GM19193 (cell line): ENCODE measurements around the gene SPATS1.

Experiments used
- POLR2A ChIP-seq: IDR thresholded peaks from 4 replicates; pipeline ENCODE4 v1.6.1; 2011; ENCODE audit not compliant: insufficient read depth, insufficient read length; ENCODE audit errors: extremely low read depth

Gene SPATS1

DNA sequence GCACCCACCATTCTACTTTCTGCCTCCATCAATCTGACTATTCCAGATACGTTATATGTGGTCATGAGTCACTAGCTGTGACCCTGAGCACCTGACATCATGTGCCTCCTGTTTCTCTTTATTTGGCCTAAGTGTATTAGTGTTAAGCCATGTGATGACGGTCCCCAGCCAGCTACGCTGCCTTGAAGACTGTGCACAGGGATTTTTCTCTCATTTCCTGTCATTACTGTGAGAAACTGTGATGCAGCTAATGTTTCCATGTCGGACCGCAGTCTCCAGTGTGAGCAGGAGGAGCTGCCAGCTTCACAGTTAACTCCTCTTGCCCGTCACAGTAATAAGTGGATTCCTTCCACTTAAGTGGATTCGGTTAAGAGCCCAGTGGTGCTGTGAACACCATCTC is 9.9 kb upstream of the SPATS1 start:
- TF ChIP-seq POLR2A = no peak

DNA sequence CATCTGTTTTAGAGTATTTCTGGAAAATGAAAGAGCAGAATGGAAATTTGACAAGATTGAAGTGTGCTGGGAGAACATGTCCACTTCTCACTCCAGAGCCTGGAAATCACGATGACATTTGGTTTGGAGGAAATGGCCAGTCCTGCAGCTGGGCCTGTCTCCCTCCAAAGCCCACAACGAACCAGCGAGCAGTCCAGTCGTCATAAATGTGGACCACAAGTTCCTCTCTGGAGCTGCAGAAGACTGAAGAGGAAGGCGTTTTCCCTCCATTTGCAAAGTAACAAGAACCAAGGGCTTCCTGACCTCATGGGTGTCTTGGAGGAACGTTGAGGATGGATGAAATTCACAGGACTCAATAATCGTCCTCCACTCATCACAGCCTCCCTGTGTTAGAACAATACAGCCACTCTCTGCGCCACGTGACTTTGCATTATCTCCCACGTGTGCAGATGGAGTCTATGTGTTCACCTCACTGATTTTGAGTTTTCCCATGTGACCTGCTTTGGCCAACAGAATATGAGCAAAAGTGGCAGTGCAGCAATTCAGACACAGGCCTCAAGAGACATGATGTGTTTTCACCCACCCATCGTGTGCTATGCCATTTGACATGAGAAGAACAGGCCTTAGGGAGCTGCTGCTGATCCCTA is 9.1 kb upstream of the SPATS1 start:
- TF ChIP-seq POLR2A = no peak

DNA sequence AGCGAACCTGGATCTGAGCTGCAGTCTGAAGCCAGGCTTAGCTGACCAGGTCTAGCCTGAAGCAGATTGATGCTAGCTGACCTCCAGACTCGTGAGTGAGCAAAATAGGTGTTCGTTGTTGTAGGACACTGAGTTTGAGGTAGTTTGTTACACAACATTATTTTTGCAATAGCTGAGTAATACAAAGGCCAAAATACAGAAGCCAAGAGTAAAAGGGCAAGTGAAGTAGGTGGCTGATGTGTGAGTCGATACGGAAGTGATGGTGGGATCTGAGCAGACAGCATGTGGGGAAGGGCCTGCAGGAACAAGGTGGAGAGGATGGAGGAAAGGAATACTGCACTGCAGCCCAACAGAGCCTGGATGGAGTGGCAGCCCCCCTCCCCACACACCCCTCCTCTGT is 8.5 kb upstream of the SPATS1 start:
- no peak for TF ChIP-seq POLR2A

DNA sequence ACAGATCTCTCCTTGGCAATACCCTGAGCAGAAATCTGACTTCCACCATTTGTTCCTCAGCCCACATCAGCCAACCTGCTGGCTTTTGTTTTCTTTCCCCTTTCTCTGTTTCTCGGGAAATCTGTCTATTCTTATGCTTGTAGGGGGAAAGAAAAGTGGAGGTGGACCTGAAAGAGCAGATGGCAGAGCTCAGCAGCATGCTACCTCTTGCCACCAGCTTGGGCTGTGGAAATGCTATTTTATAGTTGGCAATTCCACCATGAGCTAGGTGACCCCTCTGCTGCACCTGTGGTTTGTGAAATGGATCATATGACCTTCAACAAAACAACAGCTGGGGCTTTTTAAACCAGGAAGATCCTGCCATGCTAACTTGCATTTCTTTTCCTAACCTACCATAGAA is 6.8 kb upstream of the SPATS1 start:
- no peak for TF ChIP-seq POLR2A

DNA sequence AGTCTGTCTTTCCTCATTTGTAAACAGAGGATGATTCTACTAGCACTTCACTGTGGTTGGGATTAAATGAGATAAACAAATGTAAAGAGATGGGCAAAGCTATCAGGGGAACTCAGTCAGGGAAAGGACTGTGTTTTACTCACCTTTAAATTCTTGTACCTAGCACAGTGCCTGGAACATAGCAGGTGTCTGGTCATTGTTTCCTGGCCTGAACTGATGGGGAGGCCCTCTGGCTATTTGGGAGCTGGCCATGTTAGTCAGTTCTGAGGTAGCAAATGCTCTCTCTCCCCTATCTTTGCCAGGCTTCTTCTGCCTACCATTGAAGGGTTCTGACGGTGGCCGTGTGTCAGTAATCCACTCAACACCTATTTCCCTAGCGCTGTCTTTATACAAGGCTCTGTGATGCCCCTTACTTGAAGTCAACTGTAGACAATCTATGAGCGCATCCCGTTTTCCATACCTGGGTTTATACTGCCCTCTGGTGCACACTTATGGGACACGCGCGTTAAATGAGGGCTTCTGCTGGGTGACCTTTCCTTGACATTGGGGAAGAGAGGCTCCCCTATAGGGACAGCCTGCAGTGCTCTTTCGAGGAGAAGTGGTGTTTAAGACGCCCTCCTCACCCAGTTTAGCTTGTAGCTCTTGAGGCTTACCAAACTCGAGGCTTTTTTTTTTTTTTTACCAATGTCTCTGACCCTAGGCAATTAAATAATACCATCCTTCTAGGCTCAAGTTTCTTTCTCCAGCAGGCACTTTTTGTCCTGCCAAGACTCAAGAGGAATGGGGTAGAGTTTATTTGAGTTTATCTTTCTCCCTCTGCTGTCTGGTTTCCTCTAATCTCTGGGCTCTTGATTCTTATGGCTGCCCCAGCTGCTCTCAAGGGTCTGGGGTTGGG is 4.0 kb upstream of the SPATS1 start:
- TF ChIP-seq POLR2A = no peak

DNA sequence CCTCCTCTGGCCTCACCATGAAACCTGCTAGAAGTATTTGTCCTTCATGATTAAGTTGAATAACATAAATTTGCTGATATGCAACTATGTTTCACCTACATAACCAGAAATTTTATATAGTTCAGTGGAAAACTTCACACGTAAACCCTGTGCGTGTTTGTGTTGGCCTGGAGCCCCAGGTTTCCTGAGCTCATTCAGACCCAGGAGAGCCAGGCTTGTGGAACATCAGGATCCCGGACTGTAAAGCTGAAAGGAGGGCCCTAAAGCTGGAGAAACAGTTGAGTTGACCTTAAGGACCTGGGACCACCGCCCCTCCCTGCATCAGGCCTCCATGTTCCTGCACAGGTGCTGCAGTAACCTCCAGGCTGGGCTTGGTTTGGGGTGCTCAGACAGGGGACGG is 3.1 kb upstream of the SPATS1 start:
- no peak for TF ChIP-seq POLR2A

DNA sequence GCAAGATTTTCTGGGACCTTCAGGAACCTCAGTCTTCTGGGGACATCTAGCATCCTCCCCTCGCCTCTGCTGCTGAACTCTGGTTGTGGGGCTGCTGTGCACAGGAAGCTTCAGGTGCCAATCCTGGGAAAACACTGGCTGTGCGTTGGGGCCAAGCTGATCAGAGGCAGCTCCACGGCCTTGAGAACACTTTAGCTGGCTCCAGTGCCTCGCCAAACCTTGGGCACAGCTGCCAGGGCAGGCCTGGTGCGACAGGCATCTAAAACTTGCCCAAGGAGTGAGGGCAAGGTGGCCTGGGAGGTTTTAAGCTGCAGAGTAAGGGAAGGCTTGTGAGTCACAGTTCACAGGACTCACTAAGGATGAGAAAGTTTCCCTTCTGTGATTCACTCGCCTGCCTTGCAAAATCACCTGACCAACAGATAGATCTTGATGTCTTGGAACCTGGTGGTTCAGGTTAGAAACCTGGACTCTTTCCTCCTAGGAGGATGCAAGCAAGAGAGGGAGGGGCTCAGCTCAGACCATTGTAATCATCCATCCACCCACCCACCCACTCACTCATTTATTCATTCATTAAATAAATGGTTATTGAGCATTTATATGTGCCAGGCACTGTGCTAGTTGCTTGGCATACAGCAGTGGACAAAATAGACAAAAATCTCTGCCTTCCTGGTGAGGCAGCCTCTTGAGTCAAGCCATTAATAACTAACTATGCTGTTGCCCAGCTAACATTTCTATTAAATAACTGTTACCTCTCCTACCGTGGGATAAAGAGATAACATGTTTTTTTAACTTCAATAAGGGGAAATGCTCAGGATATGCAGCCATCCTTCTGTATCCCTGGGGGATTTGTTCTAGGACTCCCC is 2.5 kb upstream of the SPATS1 start:
- TF ChIP-seq POLR2A = no peak

DNA sequence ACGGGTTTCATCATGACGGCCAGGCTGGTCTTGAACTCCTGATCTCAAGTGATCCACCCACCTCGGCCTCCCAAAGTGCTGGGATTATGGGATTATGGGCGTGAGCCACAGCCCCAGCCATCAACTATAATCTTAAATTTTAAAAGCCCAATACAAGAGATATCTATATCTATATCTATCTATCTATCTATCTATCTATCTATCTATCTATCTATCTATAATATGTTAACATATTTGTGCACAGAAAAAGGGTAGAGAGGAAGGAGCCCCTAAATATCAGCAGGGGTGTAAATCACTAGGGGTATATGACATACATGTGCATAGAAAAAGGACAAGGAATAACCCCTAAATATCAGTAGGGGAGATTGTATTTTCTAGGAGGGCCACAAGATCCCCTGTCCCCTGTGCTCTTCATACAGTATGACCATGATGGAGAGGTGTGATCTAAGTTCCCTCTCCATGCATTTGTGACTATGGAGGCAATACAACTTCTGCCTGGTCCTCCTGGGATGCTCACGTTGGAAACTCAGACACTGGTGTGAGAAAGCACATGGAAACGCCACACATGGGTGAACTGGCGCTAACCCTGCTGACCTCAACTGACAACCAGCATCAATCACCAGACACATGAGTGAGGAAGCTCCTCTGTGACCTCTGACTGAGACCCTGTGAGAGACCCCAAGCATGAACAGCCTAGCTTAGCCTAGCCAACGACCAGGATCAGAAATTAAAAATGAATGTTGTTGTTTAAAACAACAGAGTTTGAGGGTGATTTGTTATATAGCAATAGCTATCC is 1.2 kb upstream of the SPATS1 start:
- no peak for TF ChIP-seq POLR2A

DNA sequence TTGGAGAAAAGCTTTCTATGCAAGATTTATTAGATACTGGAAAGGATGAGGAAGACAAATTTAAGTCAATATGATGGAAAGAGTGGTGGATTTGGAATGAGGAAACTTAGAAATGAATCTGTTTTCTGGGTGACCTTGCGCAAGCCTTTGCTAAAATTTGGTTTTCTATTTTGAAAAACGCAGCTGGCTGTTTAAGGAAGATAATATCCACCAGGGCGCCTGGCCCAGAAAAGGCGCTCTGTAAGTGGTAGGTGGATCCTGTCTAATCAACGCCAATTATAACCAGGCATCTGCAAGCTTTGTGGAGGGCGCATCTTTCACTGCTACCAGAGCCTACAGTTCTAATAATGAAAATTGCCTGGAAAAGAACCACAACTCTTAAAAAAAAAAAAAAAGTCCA is 398 bp upstream of the SPATS1 start:
- no peak for TF ChIP-seq POLR2A

DNA sequence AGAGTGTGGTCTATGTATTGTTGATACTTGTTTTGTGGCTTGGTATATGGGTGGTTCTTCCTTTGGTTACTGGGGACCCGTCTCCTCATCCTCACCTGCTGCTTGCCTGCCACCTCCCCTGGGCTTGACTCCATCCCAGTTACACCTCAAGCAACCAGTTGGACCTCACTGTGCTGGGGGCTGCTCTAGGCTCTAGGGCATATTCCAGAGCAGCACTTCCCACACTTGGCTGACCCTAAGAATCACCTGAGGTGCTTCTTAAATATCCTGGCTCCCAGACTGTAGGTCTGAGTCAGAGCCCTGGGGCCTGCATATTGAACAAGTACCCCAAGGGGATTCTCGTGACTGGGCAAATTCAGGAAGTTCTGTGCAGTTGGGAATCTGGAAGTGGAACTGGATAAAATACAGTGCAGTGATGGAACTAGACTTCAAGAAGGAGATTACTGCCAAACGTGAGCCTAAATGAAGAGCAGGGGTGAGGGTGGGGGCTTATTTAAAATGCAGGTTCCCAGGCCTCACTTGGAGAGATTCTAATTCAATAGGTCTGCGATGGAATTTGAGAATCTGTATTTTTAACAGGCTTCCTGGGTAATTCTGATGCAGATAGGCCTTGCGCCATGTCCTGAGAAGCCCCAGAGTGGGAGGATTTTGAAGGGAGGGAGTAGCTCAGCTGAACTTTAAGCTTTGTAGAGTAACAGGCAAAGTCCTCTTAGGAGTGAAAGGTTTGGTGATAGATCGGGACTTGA is 7.6 kb downstream of the SPATS1 start:
- TF ChIP-seq POLR2A = no peak

DNA sequence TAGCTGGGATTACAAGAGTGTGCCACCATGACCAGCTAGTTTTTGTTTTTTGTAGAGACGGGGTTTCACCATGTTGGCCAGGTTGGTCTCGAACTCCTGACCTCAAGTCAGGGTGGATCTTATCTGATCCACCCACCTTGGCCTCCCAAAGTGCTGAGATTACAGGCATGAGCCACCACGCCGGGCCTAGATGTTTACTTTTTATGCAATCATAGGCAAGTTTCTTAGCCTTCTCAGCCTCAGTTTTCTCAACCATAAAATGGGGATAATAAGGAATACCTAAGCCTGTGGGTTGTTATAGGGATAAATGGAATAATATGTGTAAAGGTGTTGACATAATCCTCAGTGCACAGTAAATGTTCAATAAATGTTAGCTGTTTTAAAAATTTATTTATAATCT is 9.8 kb downstream of the SPATS1 start:
- TF ChIP-seq POLR2A = no peak

DNA sequence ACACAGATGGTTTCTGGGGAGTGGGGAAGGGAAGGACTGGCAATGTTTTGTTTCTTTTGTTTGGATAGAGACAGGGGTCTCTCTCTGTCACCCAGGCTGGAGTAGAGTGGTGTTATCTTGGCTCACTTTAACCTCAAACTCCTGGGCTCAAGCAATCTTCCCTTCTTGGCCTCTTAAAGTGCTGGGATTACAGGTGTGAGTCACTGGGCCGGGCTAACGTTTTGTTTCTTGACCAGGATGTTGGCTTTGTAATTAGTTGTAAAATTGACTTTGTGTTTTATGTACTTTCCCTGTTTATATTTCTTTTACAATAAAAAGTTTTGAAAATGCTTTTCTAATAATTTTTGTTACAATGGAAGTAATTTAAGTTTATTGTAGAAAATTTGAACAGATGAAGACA is 10.9 kb downstream of the SPATS1 start:
- no peak for TF ChIP-seq POLR2A

DNA sequence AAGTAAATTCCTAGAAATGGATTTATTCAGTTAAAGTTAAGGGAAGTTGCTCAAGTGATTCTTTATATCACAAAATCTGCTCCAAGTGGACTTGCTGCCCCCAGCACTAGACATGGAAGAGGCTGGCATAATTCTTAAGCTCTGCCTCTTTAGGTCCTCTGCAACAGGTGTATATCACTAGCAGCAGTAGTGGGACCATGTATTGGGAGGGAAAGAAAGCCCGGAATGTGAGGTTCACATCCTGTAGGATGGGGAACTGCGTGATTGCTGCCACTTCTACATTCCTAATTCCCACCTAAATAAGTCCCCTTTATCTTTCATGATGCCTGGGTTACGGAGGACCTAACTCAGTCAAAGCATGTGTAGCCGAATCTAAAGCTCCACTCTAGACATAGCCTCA is 13.2 kb downstream of the SPATS1 start:
- no peak for TF ChIP-seq POLR2A

DNA sequence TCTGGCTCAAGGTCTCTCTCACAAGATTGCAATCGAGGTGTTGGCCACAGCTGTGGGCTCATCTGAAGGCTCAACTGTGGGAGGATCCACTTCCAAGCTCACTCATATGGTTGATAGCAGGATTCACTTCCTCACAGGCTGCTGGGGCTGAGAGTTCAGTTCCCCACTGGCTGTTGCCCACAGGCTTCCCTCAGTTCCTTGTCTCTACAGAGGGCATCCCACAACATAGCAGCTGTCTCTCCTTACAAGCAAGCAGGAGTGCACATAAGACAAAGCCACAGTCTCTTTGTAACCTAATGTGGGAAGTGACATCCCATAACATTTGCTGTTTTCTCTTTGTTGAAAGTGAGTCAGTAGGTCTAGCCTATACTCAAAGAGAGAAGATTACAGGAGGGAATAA is 14.0 kb downstream of the SPATS1 start:
- TF ChIP-seq POLR2A = no peak
